ENCODE measurements around the gene CRIM1.

- TF ChIP-seq EZH2phosphoT487 (IDR thresholded peaks at IDR 0.05; ENCODE audit: borderline replicate concordance): no peak
- TF ChIP-seq CTCF (conservative IDR thresholded peaks at IDR 0.05; ENCODE audit: low read length): no peak
These were observed 68.1 kb downstream of the CRIM1 start for GRCh38 chr2:36423619-36424120.

Data from Loucy (cell line).